Activated CD4-positive, alpha-beta T cell treated with anti-CD3 and anti-CD28 coated beads, Interleukin-10, Interleukin-2, amounts not matched to agents 100 ng/mL and 50 ng/mL, durations not matched to agents 16 hours and 8 hours (primary cell): Measurements from ENCODE around the gene UTS2R.

ENCODE experiments used
- DNase-seq: peaks from one replicate; pipeline ENCODE4 v3.0.0-alpha.2; 2020

Gene UTS2R

DNA sequence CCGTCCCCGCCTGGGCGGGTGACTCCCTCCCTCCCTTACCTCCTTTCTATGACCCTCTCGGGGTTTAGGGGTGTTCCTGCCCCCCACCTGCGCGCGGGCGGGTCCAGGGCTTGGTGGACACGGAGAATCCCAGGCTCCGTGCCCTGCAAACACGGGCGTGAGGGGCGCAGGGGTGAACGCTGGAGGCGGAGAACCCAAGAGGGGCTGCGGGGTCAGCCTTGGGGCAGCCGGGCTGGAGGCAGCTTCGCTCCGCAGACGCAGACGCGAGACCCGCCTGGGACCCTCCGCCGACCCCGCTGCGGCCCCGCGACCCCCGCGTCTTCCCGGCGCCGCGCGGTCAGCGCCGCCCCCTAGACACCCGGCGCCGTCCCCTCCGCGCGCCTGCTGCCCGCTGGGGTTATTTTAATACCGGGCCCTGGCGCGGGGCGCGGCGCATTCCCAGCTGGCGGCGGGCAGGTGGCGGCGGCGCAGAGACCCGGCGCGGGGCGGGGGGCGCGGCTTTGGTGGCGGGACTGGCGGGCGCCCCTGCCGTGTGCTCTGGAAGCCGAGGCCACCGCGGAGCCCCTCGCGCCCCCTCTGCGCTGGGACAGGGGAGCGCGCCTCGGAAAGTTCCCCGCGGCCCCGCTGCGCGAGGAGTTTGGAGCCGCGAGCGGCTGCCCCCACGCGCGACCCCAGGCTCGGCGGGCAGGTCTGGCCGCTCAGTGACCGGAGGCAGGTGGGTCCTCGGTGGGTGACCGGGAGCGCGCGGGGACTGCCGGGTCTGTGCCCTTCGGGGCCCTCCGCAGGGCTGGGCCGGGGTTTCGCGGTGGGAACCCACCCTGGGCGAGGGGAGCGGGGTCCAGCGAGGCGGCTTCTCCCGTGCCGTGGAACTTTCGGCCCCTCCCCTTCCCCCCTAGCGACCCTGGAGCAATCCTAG is at the start of gene UTS2R:
TSS of gene UTS2R (plus strand) at position 433 of the 916 bp plus-strand sequence. CDS start 2,560 bp downstream, outside the sequence.
- DNase-seq = no peak

DNA sequence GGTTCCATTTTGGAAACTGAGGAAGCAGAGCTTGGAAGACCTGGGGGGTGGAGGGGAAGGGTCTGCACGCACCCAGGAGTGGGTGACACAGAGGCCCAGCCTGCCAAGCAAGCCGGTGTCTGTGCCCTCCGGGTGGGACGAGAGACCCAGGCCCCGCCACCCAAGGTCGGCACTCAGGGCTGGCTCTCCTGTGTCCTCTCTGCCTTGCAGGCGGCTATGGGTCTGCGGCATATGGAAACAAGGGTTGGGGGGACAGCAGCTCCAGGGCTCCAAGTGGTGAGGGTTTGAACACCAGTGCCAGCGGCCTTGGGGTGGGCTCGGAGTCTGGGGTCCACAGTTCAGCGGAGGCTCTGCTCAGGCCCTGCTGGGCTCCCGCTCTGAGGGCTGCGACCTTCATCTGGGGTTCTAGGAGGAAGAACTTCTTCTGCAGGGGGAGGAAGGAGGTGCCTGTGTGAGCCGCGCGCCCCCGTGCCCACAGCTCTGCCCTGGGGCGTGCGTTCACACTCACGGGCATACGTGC is 49.6 kb upstream of the UTS2R start:
- no peak for DNase-seq

DNA sequence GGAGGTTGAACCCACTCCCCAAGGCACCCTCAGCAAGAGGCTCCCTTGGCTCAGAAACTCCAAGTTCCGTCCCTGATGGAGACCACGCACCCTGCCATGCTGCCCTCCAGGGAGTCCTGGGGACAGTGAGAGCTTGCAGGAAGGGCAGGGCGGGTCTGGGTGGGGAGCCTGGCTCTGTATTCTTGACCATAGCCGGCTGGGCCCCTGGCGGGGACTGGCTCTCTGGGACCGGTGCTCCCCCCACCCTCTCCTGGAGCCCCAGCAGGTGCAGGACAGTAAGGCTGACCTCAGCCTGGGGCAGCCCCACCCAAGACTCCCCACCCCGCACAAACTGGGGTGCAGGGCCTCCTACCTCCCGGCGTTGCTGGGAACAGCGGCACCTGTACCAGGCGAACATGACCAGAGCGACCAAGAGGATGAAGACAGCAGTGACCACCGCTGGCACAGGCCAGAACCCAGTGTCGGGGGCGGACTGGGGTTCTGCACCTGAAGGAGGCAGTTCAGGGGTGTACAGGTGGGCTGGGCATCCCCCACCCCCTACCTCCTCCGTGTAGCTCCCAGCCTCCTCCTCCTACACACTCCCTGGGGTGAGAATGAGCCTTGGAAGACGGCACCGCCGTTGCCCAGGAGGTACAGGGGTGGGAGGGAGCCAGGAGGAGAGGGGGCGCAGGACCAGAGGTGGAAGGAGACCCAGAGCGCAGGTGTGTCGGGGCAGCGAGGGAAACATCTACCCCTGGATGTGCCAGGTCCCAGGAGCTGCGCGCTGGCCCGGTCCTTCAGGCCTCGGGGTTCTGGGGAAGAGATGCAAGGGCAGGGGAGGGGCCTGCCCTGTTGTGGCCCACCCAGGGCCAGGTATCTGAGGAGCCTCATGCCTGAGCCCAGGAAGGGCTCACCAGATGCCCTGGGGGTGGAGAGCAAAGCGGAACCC is 48.8 kb upstream of the UTS2R start:
- DNase-seq = no peak

DNA sequence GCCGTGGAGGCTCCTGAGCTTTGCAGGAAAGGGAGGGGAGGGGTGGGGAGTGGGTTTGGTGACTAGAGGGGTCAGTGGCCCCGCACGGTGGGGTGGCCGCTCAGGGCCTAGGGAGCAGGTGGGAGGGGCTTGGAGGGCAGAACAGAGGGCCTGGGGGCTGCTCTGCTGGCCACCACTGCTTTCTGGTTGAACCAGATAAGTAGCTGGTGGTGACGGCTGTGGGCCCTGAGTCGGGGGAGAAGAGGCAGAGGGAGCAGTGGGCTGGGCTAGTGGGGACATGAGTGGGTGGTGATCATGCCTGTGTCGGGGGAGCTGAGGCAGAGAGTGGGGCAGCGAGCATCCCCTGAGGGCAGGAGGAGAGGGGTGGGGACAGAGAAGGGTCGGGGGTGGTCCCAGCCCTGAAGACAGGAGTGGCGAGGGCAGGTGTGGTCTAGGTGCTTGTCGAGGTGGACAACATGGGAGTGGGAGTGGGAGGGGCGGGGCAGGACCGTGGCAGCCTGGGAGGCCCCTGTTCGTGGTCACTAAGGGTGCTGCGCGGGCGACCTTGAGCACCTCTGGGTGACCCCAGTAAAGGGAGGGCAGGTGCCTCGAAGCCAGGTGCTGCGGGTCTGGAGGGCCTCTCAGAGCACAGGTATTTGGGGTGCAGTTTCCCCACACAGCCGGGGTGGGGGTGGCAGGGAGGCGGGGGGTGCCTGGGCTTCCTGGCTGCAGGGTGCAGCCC is 47.9 kb upstream of the UTS2R start:
- no peak for DNase-seq

DNA sequence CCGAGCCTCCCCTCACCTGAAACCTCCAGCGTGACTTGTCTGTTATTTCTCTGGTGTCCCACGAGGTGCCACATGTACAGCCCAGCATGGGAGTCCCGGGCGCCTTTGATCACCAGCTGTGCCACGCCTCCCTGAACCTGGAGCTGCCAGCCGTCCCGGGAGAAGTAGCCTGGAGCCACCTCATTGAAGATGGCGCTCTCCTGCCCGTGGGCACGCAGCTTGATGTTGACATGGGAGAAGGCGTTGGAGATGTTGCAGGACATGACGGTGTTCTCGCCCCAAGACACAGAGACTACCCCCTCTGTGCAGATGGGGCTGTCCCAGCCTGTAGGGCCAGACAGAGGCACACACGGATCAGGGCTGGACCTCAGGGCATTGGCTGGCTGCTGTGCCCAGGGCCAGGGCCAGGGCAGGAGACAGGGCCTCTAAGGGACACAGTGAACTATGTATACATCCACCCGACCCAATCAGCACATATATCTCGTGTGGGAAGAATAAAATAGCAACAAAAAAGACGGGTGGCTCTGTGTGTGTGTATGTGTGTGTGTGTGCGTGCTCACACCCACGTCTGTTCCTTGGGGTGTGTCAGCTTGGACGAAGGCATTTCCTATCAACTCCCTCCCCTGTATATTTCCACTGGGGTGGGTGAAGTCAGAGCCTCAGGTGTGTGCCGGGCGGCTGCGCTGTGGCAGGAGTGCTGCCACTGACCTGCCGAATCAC is 46.8 kb upstream of the UTS2R start:
- DNase-seq = no peak

DNA sequence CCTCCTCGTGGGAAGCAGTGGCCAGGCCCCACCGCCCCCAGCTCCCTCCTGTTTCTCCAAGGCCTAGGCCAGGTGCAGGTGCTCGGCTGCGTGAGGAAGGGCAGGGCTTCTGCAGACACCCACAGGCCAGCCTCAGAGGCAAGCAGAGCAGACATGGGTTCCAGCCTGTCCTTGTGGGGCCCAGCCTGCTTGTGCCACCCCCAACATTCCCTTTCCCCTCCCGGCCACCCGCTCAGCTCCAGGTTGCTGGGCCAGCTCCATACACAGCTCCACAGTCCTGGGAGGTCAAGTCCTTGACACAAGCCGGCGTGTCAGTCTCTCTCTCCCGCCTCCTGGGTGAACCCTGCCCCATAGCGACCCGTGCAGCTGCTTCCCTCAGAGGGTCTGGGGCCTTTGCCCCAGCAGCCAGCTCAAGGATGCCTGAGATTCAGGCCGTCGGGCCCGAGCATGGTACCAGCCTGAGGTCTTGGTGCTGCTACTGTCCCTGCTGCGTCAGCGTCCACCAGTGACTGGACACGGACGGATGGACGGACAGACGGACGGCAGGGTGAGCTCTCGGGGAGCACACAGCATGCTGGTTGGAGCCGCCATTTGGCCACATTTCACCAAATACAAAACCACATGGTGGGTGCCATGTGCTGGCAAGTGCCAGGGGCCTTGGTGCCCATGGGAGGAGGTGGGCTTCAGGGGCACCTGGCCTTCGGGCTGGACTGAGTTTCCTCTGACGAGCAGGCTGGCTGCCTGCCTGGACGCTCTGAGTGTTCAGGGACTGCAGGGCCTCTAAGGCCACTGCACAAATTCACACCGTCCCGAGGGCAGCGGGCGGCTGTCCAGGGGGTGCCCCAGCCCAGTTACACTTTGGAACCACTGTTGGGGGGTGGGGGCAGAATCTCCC is 46.0 kb upstream of the UTS2R start:
- no peak for DNase-seq

DNA sequence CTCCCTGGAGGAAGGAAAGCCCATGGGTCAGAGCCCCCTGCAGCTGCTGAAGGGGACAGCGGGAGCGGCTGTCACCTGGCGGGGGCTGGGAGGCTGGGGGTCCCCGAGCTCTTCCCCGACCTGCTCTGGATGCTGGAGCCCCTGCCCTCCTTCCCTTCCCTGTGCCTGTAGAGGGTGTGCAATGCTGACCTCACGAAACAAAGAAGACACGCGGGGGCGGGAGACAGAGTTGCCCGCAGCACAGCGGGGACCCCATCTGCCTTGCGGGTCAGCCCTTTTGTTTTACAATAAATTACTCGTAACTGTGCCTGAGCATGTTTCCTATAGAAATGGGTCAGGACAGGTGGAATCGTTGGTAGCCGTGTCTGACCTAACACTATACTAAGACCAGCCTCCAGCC is 44.3 kb upstream of the UTS2R start:
- DNase-seq = no peak

DNA sequence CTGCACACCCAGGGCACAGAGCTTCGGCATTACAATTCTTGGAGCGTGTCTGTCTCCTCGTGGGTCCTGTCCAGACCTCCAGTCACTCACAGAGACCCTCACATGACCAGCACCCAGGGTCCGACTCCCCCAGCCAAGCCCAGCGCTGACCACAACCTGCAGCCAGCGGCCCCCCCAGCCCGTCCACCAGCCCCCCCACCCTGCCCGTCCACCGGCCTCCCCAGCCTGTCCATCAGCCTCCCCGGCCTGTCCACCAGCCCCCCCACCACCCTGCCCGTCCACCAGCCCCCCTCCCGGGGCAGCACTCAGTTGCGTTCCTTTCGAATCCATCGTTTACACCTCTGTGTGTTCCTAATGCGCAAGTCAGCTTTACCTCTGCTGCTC is 43.8 kb upstream of the UTS2R start:
- no peak for DNase-seq

DNA sequence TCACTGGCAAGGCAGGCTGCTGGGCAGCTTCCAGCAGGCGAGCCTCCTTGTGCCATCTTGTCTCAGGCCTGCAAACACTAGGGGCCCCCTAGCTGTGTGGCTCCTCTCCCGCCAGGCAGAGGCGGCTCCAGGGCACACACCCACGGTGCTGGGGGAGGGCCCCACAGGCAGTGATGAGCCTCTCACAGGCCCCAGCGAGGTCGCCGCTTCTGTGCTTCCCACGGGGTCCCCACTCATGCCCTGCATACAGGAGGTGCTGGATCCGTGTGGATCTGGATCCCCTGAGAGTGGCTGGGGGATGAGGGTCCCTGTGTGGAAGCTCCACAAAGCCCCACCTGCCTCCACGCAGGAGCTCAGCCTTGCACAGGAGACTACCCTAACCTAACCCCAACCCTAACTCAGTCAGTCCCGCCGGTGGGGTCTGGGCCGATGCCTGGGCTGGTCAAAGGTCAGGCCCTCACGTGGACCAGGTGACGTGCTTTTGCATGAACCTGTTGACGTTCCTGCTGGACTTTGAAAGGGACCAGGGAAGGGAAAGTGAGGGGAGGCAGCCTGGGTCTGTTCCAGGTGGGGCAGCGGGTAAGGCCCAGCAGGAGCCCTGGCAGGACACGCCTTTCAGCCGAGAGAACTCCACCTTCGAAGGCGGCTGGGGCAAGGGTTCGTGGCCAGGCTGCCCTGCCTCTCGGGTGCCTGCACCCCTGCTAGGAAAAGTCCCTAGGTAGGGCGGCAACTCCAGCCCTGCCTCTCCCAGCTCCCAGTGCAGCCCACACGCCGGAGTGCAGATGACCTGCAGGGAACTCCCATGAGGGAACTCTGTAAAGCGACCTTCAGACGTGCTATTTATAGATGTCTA is 43.2 kb upstream of the UTS2R start:
- DNase-seq = no peak

DNA sequence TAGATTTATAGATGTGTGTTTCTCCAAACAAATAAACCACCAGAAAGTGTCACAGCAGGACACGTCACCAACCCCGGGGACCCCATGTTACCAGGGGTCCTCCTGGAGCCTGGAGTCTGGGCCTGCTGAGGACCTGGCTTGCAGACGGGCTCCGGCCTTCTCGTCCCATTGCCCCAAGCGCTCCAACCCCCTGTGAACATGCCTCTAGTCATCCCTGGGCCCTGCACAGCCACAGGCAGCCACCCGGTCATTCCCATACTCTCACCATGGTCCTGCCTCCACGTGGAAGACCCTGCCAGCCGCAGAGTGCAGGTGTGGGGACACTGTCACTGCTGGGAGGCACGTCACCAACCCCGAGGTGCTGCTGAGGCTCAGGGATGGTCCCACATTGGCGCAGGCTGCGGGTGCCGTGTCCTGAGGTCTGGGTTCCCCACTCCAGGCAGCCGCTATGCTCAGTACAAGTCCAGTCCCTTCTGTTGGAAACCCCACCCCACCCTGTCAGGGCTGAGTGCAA is 42.5 kb upstream of the UTS2R start:
- DNase-seq = no peak

DNA sequence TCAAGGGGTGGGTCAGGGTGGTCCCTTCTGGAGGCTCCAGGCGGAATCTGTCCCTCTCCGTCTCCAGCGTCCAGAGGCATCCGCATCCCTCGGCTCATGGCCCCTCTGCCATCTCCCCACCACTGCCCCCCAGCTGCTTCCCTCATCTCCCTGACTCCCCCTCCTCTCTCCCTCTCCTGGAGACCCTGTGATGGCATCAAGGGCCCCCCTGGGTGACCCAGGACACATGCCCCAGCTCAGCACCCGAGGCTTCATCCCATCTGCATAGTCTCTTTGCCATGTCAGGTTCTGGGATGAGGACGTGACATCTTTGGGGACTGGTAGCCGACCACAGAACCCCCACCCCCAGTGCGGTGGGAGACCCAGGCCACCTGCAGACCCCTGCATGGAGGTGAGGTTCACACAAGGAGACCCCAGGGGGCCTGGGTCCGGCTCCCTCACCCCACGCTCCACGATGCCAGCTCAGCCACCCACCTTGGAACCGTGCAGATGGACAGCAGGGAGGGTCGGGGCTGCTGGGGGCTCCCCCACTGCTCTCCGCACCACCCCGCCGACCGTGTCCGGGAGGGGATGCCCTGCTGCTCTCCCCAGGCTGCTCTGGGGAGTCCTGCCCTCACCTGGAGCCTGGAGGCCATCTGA is 41.8 kb upstream of the UTS2R start:
- DNase-seq = no peak

DNA sequence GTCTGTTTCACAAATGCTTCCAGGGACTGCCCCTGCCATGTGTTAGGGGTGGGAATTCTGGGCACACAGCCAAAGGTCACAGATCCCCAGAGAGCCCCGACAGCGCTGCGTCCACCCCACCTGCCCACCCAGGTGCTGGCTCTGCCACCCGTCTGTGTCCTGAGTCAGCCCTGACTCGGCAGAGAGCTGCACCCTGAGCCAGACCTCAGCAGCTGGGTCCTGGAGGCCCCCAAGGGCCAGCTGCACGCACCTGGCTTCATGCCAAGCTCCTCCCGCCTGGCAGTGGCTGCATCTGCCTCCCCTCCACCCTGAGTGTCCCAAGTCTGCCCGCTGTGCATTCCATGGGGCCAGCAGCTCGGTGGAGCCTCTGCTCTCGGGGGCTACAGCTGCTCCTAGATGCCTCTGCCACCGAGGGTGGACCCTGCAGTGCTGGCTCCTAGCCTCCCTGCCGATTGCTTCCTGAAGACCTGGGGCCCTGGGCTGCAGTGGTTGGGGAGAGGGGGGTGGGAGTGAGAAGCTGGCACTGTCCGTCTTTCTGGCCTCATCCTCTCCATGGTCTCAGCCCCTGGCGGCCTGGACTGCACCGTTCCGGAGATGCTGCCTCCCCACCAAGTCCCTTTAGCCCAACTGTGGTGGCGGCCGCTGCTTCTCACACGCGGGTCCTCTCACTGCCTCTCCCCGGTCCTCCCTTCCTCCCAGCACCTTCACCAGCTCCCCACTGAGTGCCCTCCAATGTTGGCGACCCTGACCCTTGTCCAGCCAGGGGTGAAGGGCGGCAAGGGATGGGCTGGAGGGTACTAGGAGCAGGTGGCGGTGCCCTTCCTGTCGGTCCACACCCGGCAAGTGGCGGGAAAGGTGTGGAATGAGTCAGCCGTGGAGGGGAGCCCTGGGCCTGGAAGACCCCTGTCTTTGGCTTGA is 41.0 kb upstream of the UTS2R start:
- DNase-seq = no peak

DNA sequence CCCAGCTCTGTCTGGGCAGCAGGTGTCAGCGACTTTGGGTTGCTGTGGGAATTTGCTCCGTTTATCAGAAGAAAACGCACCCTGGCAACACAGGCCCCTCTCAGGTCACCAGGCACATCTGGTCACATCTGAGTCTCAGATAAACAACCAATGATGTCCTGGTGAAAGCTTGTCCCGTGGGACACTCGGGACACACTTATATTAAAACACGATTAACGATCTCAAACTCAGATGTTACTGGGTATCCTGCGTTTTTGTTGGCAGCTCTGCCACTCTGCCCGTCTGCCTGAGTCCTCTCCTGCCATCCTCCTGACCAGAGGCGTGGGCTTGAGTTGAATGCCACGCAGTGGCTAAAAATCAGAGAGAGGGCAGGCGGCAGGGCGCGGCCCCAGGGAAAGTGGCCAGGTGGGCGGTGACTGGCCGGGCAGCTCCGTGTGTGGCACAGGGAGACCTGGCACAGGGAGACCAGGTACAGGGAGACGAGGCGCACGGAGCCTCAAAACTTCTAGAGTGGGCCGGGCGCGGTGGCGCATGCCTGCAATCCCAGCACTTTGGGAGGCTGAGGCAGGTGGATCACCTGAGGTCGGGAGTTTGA is 40.1 kb upstream of the UTS2R start:
- DNase-seq = no peak

DNA sequence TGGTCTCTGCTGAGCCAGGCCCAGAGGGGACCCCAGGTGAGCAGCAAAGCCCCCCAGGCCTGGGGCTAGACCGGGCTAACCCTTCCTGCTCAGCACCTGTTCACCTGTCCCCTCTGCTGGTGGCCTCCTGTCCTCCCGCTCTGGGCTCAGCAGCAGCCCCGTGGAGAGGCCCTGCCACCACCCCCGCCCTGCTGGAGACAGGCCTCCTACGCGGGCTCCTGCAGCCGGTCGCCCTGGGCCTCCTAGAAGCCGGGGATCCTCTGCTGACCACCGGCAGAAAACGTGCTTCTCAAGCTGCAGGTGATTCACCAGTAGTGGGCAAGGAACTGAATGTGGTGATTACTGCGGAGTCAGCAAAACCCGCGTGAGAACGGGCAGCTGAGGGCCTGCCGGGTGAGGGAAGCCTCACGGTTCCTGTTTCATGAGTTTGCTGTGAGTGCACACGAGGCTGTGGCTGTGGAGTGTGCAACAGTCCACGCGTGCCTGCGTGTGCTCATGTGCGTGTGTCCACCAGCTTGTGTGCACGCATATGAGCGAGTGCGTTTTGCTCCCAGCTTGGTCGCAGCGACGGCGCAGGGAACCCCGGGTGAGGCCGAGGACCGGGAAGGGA is 38.8 kb upstream of the UTS2R start:
- DNase-seq = peak; percentile 29

DNA sequence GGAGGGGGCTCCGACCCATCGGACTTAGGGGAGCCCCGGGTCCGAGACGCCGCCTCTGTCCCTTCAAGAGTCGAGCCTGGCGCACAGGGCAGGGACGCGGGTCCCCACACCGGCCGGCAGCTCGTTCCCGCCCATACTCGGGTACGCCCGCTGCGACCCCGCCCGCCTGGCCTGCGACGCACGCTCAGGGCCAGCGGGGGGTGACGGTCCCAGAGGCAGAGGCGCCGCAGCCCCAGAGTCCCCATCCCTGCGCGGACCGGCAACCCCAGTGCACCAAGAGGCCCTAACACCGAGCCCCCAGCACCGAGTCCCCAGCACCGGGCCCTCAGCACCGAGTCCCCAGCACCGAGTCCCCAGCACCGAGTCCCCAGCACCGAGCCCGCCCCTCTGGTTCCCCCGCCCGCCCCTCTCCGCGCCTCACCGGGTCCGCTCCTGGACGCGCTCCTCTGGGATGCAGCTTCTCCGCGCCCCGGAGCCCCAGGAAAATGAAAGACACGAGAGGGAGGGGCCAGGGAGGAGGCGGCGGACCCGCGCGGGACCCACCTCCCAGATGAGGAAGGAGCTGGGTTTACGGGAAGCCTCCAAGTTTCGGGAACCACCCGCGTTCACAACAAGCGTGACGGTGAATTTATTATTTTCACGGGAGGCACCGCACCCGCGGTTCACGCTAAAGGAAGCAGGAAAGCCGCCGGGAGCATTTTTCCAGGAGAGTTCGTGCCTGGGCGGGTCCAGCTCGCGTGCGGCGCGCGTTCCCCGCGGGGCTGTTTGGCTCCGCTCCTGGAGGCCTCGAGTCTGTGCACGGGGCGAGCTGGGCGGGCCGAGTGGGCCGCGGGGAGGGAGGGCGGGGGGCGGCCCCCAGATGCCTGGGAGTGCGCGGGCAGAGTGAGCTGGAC is 38.0 kb upstream of the UTS2R start, which contains the start of gene SECTM1:
TSS of gene SECTM1 (minus strand) at position 488 of the 893 bp plus-strand sequence. CDS start 6,526 bp downstream, outside the sequence.
- no peak for DNase-seq

DNA sequence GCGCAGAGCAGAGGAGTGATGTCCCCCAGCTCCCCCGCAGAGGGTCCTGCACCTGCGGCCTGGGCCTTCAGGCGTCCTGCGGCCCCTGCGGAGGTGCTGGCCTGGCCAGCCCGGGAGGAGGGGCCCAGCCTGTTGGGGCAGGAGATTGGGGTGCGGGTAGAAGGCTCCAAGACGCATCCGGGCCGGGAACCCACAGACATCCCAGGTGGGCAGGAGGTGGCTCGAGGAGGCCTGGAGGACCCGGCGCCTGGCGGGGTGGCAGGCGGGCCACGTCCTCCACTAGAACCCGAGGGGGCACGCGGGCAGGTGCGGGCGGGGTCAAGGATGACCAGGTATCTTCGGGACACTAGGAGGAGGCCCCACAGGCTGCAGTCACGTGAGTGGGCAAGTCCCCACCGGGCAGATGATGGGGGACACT is 37.4 kb upstream of the UTS2R start:
- no peak for DNase-seq
